GM23248 (cell line): ENCODE data around the gene KRT3. TPM values are rescaled to one million over a fixed set of nuclear protein-coding genes. Genes with fewer than 3 reads are reported as not detected.

Source experiments
- DNase-seq: peaks from one replicate; pipeline ENCODE4 v3.0.0-alpha.2; 2015
- H2AFZ ChIP-seq: fragments of 200-600 bp; sonication (generic); 2 replicates; pipeline ENCODE4 v1.6.1; 2016; ENCODE audit warnings: antibody characterized with exemption
- H3F3A ChIP-seq: fragments of 200-600 bp; sonication (generic); 2 replicates; pipeline ENCODE4 v1.6.1; 2016; ENCODE audit warnings: mild to moderate bottlenecking, antibody characterized with exemption, mixed run types; ENCODE audit not compliant: insufficient read depth
- H3K27ac ChIP-seq: fragments of 200-600 bp; sonication (generic); 2 replicates; pipeline ENCODE4 v1.5.1; 2016; ENCODE audit warnings: mild to moderate bottlenecking
- H3K27me3 ChIP-seq: fragments of 200-600 bp; sonication (generic); replicated peaks from 2 replicates; pipeline ENCODE4 v1.6.1; 2016; ENCODE audit warnings: mild to moderate bottlenecking; ENCODE audit not compliant: insufficient read depth
- H3K36me3 ChIP-seq: fragments of 200-600 bp; sonication (generic); 2 replicates; pipeline ENCODE4 v1.6.1; 2016; ENCODE audit warnings: low read depth, mild to moderate bottlenecking
- H3K4me1 ChIP-seq: fragments of 200-600 bp; sonication (generic); 2 replicates; pipeline ENCODE4 v1.6.1; 2016; ENCODE audit warnings: mild to moderate bottlenecking; ENCODE audit not compliant: insufficient read depth
- H3K4me2 ChIP-seq: fragments of 200-600 bp; sonication (generic); one replicate; pipeline ENCODE4 v1.6.1; 2016; ENCODE audit warnings: mild to moderate bottlenecking; ENCODE audit not compliant: unreplicated experiment
- H3K4me3 ChIP-seq: fragments of 200-600 bp; sonication (generic); 2 replicates; pipeline ENCODE4 v1.5.1; 2016; ENCODE audit warnings: mild to moderate bottlenecking
- H3K79me2 ChIP-seq: fragments of 200-600 bp; sonication (generic); 2 replicates; pipeline ENCODE4 v1.6.1; 2016; ENCODE audit warnings: mild to moderate bottlenecking; ENCODE audit not compliant: insufficient read depth
- H3K9ac ChIP-seq: fragments of 200-600 bp; sonication (generic); 2 replicates; pipeline ENCODE4 v1.6.1; 2016; ENCODE audit warnings: mild to moderate bottlenecking
- H3K9me2 ChIP-seq: fragments of 200-600 bp; sonication (generic); 2 replicates; pipeline ENCODE4 v1.6.1; 2016; ENCODE audit warnings: mixed run types, mild to moderate bottlenecking, moderate library complexity; ENCODE audit not compliant: insufficient read depth
- H3K9me3 ChIP-seq: fragments of 200-600 bp; sonication (generic); one replicate; pipeline ENCODE4 v1.6.1; 2017; ENCODE audit warnings: low read depth
- H4K20me1 ChIP-seq: fragments of 200-600 bp; sonication (generic); 2 replicates; pipeline ENCODE4 v1.6.0; 2016; ENCODE audit not compliant: insufficient read depth
- EZH2 ChIP-seq: fragments of 200-600 bp; sonication (generic); IDR thresholded peaks from 2 replicates; pipeline ENCODE4 v1.6.1; 2018; ENCODE audit warnings: antibody characterized with exemption, mild to moderate bottlenecking; ENCODE audit not compliant: insufficient read depth, poor library complexity, severe bottlenecking
- EZH2phosphoT487 ChIP-seq: fragments of 200-600 bp; sonication (generic); IDR thresholded peaks from 2 replicates; pipeline ENCODE4 v1.6.1; 2018; ENCODE audit warnings: antibody characterized with exemption, moderate library complexity, mild to moderate bottlenecking, low read depth; ENCODE audit not compliant: insufficient read depth
- WGBS, 2 experiments: methylation state at CpG; one replicate each; pipeline ENCODE4 v1.1.6; 2015 to 2017; ENCODE audit warnings: low lambda C conversion rate in 2 of 2, low coverage in 1 of 2; ENCODE audit errors: missing lambda C conversion rate in 2 of 2; 5-methylcytosine and 5-hydroxymethylcytosine counted together
- in situ Hi-C: fragments of 300-500 bp; cut with MboI; formaldehyde crosslinking; loops from 2 replicates; pipeline ENCODE4 v1.15.0; 2020
- polyA plus RNA-seq: library from polyadenylated mRNA; unstranded; fragments of >200 nt; fragmentation: Nextera tagmentation; extraction: Ambion mirVana; gene quantifications from 2 replicates; pipeline ENCODE4 v1.2.1, GENCODE V29; 2016
- total RNA-seq: library from RNA; depleted of rRNA; stranded (reverse); fragments of >200 nt; shearing (Covaris generic); gene quantifications from 2 replicates; pipeline ENCODE4 v1.2.3, GENCODE V29; 2014

The KRT3 gene
- total and polyA plus RNA-seq, 2 experiments from 2014 or later, result not detected

DNA sequence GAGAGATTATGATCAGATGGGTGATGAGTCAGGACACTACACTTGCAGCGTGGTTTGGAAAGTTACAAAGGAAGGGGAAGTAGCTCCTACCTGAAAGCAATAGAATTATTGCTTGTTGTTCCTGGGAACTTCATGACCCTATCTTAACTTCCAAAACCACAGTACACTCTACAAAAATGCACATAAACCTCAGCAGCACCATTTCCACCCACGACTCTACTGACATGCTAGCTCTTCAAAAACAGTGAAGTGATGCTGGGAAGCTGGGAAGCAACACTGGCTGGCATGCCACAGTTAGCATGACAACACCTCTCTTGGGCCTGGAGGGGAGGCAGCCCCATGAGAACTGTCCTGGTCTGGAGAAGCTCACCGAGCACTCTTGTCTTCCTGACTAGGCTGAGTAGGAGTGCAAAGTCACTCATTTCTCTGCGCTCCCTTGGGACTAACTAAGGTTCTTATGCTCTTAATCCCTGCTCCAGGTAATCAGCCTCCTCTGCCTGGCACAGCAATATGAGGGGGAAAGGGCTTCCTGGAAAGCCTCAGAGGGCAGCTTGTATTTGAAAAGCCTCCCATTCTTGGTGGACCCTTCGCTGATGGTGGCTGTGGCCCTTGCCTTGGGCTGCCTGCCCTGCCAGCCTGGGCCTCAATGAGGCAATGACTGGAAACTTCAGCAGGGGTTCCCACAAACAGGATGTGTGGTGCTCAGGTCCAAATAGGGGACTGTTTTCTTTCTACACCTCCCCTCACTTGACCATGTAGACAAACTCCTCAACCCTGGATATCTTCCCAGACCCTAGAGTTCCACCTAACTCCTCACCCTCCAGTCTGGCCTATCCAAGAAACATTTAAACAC, 1.2 kb downstream of the KRT3 start:
- H3K9me2 ChIP-seq, result no peaks in the 10 kb centered on the region
- peak; percentile 77 for DNase-seq
- no peaks in the 10 kb centered on the region for H3K36me3 ChIP-seq
- H3F3A ChIP-seq, result peaks cover 15% of the 10 kb centered on the region; the same call in 1 of the 2 replicates
- H3K4me3 ChIP-seq, result no peak overlapping the region
- H3K4me2 ChIP-seq, result no peak overlapping the region
- H3K27ac ChIP-seq, result 0 out of 2 replicates have a peak overlapping the region, but pooled peaks have one; percentile 15
- no peak overlapping the region for H3K9ac ChIP-seq
- peaks cover 38% of the 10 kb centered on the region for H3K4me1 ChIP-seq
- no peaks in the 10 kb centered on the region for H4K20me1 ChIP-seq
- in situ Hi-C loops, result no loop called here
- peaks cover 22% of the 10 kb centered on the region for H3K27me3 ChIP-seq
- H2AFZ ChIP-seq, result no peak overlapping the region
- WGBS, 2 experiments, result 54 to 58% methylated on average over 5 of the region's 5 CpGs
- H3K9me3 ChIP-seq, result no peaks in the 10 kb centered on the region
- TF ChIP-seq EZH2, result no peak
- no peak for TF ChIP-seq EZH2phosphoT487
- H3K79me2 ChIP-seq, result no peaks in the 10 kb centered on the region

GRCh38 chr12:52792185-52793029, 3.5 kb downstream of the KRT3 start:
- no peaks in the 10 kb centered on the region for H4K20me1 ChIP-seq
- peaks cover 2% of the 10 kb centered on the region; the same call in 1 of the 2 replicates for H3F3A ChIP-seq
- H3K27me3 ChIP-seq, result peaks cover 45% of the 10 kb centered on the region
- no peak overlapping the region for H3K4me3 ChIP-seq
- H3K9ac ChIP-seq, result no peak overlapping the region
- 71% methylated on average over 10 of the region's 10 CpGs for WGBS, 2 experiments
- no peak overlapping the region for H3K4me2 ChIP-seq
- H3K4me1 ChIP-seq, result peaks cover 16% of the 10 kb centered on the region
- no peak for TF ChIP-seq EZH2phosphoT487
- no peak for TF ChIP-seq EZH2
- no peak for DNase-seq
- H3K9me3 ChIP-seq, result no peaks in the 10 kb centered on the region
- no peak overlapping the region for H2AFZ ChIP-seq
- no peaks in the 10 kb centered on the region for H3K79me2 ChIP-seq
- in situ Hi-C loops, result no loop called here
- H3K9me2 ChIP-seq, result no peaks in the 10 kb centered on the region
- no peak overlapping the region for H3K27ac ChIP-seq
- H3K36me3 ChIP-seq, result no peaks in the 10 kb centered on the region

GRCh38 chr12:52791271-52792184, 4.4 kb downstream of the KRT3 start:
- Histone ChIP-seq H3K27ac (no peak overlapping the region), H3K4me1 (peaks cover 10% of the 10 kb centered on the region), H3K4me3 (no peak overlapping the region), H2AFZ (no peak overlapping the region), H3K27me3 (peaks cover 51% of the 10 kb centered on the region), H3K36me3 (no peaks in the 10 kb centered on the region), H3K9ac (no peak overlapping the region), H3K79me2 (no peaks in the 10 kb centered on the region), H3F3A (no peaks in the 10 kb centered on the region), H3K4me2 (no peak overlapping the region), H4K20me1 (no peaks in the 10 kb centered on the region), H3K9me2 (no peaks in the 10 kb centered on the region), H3K9me3 (no peaks in the 10 kb centered on the region)
- no peak for TF ChIP-seq EZH2phosphoT487
- no peak for TF ChIP-seq EZH2
- 84 to 86% methylated on average over 12 of the region's 12 CpGs for WGBS, 2 experiments
- in situ Hi-C loops, result no loop called here
- no peak for DNase-seq
